DMS114 treated with DMSO at 0.1 percent for 48 hours (cell line): ENCODE measurements around the gene PIP5K1C.
A peak's percentile ranks its signal among the peaks of the same experiment; 100 is the strongest.

Experiments
- DNase-seq: peaks from one replicate; lab custom pipeline; 2025; ENCODE audit not compliant: unreplicated experiment; lab: John Stamatoyannopoulos, UW

PIP5K1C gene

DNA sequence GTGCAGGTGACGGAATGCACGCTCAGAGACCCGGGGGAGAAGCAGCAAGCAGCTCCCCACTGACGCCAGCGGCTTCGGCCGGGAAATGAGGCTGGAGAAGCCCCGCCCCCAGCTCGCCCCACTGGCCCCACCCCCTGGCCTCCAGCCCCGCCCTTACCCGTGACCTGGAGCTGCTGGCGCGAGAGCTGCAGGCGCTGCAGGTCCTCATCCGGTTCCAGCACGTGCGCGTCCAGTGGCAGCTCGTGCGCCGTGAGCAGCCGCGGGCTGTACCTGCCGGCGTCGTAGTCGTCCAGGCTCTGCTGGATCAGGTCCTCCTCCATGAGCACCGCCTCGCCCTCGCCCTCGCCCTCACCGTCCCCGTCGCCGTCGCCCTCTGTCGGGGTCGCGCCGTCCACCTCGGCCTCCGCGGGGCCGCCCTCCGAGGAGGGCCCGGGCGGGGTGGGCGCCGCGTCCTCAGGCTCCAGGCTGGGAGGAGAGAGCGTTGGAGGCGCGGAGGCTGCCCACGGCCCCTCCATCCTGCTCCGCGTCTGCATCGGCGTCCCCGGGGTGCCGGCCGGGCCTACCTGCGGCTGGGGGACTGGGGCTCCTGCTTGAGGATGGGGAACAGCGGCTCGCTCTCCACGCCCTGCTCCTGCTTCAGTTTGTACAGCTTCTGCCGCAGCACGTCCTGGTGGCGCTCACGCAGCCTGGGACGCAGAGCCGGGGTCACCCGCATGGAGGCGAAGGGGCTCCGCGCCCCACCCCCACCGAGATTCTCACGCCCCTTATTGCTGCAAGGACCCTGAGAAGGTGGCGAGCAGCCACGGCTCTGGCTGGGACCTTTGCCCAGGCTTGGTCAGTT lies 87.1 kb downstream of the PIP5K1C start:
- no peak for DNase-seq

DNA sequence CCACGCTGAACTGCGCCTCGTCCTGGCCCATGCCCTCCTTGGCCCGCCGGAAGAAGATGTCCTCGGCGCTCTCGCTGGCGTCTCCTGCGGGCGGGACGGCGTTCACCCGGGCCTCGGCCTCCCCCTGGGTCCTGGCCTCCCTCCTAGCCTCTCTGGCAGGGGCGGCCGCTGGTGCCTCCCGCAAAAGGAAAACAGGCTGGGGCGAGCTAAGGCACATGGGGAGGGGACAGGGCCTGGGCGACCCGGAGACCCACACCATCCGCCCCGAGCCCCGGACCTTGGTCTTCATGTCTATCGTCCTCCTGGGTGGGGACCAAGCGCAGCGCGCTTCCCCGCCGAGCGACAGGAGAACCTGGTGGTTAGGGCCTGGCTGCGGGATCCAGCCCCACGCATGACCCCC lies 87.9 kb downstream of the PIP5K1C start:
- no peak for DNase-seq

GRCh38 chr19:3611841-3612240 lies 88.4 kb downstream of the PIP5K1C start:
- DNase-seq = no peak

DNA sequence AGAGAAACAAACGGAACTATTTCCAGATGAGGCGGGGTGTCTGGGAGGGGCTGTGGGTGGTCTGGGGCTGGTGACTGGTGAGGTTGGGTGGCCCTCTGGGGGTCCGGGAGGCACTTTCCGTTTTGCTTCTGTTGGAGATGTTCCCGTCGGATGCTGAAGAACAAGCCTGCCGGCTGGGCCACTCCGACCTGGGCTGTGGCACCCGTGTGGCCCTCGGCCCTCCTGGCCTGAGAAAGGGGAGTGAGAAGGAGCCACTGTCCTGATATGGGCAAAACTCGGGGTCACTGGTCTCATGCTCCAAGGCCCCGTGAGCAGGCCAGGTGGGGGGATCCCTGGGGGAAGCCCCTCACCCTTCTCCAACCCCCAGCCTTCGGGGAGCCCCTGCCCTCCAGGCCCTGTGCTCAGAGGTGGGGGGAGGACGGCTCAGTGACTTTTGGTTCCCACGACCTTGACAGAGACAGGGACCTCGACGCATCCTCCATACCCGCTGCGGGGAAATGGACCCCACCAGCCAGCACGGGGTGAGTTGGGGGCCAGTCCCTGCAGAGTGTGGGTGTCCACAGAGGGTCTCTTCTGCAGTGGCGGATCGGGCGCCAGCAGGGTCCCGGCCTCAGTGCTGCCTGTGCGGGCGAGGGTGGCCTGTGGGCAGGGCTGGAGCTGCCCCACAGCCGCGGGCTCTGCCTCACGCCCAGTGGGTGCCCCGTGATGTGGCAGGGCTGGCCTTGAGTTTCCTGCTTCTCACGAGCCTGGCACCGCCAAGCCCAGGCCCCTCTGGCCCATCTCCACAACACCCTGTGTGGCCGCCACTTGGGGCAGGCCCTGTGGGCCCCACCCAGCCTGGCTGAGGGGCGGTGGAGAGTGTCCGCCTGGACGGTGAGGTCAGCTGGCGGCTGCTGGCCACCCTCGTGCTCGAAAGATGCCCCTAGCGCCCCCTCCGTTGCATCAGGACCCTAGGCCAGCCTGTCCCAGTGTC lies 89.2 kb downstream of the PIP5K1C start:
- DNase-seq = no peak

- no peak for DNase-seq
Observed at GRCh38 chr19:3609779-3610719, 90.2 kb downstream of the PIP5K1C start.

DNA sequence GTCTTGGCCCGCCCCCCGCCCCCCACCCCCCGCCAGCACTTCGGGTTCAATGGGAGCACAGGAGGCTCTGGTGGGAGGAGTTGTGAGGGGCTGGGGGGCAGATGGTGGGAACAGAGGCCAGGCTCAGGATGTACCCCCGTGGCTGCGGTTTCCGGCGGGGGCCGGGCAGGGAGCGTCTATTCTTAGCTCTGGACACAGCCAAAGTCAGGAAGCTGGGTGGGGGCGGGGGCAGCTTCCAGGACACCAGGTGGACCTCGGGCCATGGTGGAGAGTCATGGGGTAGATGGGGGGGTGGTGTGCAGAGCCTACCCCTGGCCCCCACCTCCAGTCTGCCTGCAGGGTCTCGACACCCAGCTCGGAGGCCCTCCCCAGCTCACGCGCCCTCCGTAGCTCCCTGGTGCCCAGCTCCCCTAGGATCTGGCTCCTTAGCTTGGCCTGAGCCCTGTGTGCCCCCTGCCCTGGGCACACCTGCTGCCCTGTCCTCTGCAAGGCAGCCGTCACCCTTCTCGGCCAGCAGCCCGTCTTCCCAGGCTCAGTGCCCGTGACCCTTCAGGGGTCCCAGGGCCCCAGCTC lies 91.4 kb downstream of the PIP5K1C start:
- no peak for DNase-seq

- DNase-seq = no peak
Observed at GRCh38 chr19:3608079-3608641, 92.1 kb downstream of the PIP5K1C start.

DNA sequence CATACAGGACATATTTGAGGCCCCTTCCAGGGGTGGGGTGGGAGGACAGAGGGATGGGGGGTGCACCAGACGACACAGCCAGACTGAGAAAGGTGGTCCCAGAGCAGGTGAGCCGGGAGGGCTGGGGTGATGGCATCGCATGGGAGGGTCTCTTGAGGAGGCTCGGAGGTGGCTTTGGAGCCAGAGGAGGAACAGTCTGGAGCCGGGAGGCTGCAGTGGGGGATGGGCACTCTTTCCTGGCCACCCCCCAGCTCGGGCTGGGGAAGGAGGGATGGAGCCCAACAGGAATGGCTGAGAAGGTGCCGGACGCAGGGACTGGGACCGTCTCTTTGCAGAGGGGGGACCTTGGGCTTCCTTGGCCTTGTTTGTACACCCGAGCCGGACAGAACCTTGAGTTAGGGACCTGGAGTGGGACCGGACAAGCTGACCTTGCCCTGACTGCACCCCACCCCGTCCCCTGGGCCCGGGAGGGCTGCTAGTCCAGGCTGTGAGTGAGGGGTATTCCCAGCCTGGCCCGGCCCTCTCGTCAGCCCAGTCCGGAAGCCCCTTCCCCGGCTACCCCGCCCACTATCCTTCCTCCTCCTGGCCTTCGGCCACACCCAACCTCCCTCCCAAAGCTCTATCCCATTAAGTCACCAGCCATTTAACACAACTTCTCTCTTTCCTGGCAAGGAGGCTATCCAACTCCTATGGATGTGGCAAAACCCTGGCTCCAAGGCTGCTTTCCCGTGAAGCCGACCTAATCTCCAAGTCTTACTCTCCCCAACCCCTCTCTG lies 92.8 kb downstream of the PIP5K1C start:
- DNase-seq = peak; percentile 23

DNA sequence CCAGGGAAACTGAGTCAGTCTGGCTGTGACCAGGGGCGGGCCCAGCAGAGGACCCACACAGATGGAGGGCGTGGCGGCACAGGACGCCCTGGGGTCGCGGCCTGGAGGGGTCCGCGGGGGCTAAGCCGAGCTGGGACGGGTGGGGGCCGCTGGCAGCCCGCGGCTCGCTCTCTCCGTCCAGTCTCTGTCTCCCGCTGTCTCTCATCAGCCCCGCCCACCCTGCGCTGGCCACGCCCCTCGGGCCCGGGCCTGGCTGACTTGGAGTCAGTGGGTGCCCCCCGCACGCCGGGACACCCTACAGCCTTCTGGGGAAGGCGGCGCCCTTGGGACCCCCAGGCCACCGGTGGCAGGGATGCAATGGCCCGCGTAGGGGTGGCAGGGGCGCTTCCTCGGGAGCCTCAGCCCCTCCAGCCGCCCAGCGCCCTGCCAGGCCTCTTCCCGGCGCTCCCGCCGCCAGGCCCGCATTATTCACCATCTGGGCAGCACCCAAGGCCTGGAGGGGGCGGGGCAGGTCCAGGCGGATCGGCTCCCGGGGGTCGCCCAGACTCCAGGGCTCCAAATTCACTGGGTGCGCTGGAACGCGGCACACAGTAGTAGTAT lies 93.5 kb downstream of the PIP5K1C start, which contains the start of gene TBXA2R:
Gene TBXA2R (minus strand): TSS at position 186 of the 600 bp plus-strand sequence. CDS start 6,241 bp downstream, outside the sequence.
- DNase-seq = peak; percentile 39

DNA sequence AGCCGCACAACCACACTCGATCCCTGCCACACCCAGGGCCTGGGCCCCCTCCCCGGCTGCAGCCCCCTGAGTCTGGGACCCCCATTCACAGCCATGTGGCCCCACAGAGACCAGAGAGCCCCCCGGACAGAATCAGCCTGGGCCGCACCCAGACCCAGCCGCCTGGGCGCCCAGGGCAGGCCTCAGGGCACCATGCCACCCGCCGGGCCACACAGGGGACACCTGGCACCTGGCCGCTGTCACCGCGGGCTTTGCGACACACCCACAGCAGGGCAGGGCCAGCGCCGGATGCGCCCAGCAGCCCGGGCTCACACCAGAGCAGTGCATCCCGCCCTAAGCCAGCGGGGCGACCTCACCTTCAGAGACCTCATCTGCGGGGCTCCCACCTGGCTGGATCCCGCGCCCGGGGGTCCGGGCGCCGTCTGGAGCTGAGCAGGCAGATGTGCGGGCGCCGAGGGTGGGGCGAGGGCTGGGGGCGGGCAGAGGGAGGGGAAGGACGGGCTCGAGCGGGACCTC lies 94.0 kb downstream of the PIP5K1C start:
- DNase-seq = no peak

DNA sequence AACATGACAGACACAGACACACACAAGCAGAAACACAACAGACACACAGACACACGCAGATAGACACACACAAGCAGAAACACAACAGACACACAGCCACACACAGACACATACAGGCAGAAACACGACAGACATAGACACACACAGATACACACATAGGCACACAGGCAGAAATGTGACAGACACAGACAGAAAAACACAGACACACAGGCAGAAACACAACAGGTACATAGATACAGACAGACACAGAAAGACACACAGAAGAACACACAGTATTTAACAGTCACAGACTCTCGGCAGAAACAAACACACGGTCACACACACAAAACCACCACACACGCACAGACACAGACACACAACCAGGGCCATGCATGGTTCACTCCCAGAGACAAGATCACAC lies 94.5 kb downstream of the PIP5K1C start:
- no peak for DNase-seq

- DNase-seq = no peak
Observed at GRCh38 chr19:3605361-3605760, 94.9 kb downstream of the PIP5K1C start.

GRCh38 chr19:3604987-3605343 lies 95.3 kb downstream of the PIP5K1C start:
- DNase-seq = no peak

DNA sequence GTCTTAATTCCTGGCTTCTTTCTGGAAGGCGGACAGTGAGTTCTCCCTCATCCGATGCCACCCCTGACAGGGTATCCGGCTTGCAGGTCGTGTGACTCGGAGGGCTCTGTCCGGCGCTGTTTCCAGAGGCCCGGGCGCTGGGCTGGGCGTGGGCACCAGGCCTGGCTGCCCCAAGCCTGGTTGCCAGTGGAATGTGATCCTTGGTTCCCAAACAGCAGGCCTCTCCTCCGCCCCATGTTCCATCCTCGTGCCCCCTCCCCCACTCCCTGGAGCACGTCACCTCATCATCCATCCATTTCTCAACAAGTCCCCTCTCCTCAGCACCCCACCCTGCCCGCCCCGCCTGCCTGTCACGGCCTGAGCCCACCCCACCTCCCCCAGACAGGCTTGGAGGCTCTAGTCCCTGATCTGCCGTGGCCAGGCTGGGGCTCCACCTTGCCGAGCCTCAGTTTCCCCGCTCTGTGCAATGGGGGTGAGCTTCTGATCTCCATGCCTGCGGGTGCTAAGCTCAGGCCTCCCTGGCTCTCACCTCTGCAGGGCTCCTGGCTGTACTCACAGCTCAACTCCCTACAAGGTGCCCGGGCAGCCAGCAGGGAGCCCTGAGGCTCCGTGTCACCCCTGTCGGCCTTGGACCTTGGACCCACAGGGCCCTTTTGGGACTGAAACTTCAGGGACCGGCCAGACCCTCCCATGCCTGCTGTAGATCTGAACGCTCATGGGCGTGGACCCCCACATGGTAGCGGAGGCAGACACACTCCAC lies 95.9 kb downstream of the PIP5K1C start:
- DNase-seq = no peak

DNA sequence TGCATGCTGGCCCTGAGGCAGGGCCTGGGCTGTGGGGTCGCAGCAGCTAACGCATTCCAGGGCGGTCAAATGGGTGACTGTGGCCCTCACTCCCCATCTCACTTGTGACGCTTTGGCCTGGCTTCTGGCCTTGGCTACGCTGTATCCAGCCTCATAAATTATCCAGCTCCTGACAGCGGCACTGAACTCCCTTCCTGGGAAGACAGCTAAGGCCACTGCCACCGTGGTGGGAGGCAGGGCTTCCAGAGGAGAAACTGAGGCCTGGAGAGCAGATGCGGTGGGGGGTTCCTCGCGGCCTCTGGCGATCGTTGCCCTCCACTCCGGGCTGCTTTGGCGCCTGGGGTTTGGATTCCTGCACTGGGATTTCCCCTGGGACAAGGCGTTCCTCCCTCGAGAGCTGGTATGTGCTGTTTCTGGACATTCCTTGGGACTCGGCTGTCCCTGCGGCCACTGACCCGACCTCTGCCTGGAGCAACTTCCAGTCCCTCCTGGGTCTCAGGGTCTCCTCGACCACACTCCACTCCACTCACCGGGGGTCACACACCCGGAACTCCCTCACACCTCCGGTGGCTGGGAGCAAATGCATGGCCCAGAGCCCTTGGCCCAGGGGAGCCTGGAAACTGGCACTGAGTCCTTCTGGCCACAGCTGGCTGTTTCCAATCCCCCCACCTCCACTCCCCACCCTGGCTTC lies 97.0 kb downstream of the PIP5K1C start:
- no peak for DNase-seq

- DNase-seq = no peak
Observed at GRCh38 chr19:3601021-3601420, 99.2 kb downstream of the PIP5K1C start.

DNA sequence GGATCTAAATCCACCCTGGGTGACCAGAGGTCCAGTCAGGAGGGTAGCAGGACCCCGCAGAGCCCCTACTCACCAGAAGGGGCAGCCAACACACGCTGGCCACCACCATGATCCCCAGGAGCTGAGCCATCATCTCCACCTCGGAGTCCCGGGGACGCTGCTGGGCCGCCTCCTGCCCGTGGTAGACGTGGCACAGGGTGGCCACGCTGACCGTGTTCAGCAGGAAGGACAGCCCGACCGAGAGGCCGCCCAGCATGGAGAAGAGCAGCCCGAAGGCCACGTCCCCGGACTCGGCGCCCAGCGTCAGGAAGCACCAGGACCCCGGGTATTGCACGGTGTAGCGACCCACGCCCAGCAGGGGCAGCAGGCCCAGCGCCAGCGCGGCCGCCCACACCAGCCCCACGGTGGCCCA lies 100.5 kb downstream of the PIP5K1C start:
- no peak for DNase-seq
